Lower lobe of right lung (tissue), 2 donors: Measurements from ENCODE around the gene TMEFF2. TPM values are rescaled to one million over a fixed set of nuclear protein-coding genes. Genes with fewer than 3 reads are reported as not detected.

Experiments used
- ATAC-seq, 2 donors: fragments of 200-7000 bp; cut with Tn5 transposase; one replicate each; pipeline ENCODE4 v1.9.1; 2020 to 2022; ENCODE audit warnings: mild to moderate bottlenecking in 2 of 2, moderate library complexity in 2 of 2
- DNase-seq: peaks from one replicate; pipeline ENCODE4 v3.0.0-alpha.2; 2020
- H3K27ac ChIP-seq: fragments of 200-600 bp; one replicate; pipeline ENCODE4 v1.8.0; 2022
- H3K27me3 ChIP-seq: fragments of 200-600 bp; one replicate; pipeline ENCODE4 v1.8.0; 2022; ENCODE audit warnings: low read depth
- H3K36me3 ChIP-seq: fragments of 200-600 bp; one replicate; pipeline ENCODE4 v1.8.0; 2022; ENCODE audit warnings: mild to moderate bottlenecking
- H3K4me1 ChIP-seq: fragments of 200-600 bp; one replicate; pipeline ENCODE4 v1.8.0; 2022
- H3K4me3 ChIP-seq: fragments of 200-600 bp; one replicate; pipeline ENCODE4 v1.8.0; 2022; ENCODE audit warnings: mild to moderate bottlenecking
- H3K9me3 ChIP-seq: fragments of 200-600 bp; one replicate; pipeline ENCODE4 v1.8.0; 2022
- intact Hi-C: fragments of 100-400 bp; cut with DNase I; formaldehyde crosslinking; loops from one replicate; pipeline ENCODE4 v1.11.0; 2022
- total RNA-seq: library from RNA; stranded (reverse); fragmentation: NEBNext Ultra II Directional; extraction: Animal tissue kit (Norgen Biotek cat#: 25700); gene quantifications from one replicate; pipeline ENCODE4 v1.2.1, GENCODE V29; 2021
- TF ChIP-seq, protein P1 (sequence below): fragments of 200-600 bp; IDR thresholded peaks from one replicate; pipeline ENCODE4 v1.8.0; 2022; ENCODE audit warnings: antibody characterized with exemption, mild to moderate bottlenecking
- donor health status: DM: no; HTN: yes; CAD: no; lungs with severe emphysema.

TMEFF2 gene
- total RNA-seq, 1 donor from 2014 or later, result not detected

DNA sequence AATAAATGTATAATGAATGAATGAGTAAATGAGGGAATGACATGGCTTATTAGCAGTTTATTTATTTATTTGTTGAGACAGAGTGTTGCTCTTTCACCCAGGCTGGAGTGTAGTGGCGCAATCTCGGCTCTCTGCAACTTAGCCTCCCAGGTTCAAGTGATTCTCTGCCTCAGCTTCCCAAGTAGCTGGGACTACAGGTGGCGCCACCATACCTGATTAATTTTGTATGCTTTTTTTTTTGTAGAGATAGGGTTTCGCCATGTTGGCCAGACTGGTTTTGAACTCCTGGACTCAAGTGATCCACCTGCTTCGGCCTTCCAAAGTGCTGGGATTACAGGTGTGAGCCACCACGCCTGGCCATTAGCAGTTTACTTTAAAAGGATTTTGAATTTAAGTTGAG, 247.5 kb downstream of the TMEFF2 start:
- ATAC-seq (no peak), DNase-seq (no peak)
- H3K4me3 ChIP-seq, result no peak overlapping the region
- no peak overlapping the region for H3K27ac ChIP-seq
- H3K36me3 ChIP-seq, result no peaks in the 10 kb centered on the region
- H3K4me1 ChIP-seq, result no peaks in the 10 kb centered on the region
- TF ChIP-seq, protein P1, sequence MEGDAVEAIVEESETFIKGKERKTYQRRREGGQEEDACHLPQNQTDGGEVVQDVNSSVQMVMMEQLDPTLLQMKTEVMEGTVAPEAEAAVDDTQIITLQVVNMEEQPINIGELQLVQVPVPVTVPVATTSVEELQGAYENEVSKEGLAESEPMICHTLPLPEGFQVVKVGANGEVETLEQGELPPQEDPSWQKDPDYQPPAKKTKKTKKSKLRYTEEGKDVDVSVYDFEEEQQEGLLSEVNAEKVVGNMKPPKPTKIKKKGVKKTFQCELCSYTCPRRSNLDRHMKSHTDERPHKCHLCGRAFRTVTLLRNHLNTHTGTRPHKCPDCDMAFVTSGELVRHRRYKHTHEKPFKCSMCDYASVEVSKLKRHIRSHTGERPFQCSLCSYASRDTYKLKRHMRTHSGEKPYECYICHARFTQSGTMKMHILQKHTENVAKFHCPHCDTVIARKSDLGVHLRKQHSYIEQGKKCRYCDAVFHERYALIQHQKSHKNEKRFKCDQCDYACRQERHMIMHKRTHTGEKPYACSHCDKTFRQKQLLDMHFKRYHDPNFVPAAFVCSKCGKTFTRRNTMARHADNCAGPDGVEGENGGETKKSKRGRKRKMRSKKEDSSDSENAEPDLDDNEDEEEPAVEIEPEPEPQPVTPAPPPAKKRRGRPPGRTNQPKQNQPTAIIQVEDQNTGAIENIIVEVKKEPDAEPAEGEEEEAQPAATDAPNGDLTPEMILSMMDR, result no peak
- H3K27me3 ChIP-seq, result no peaks in the 10 kb centered on the region
- no peaks in the 10 kb centered on the region for H3K9me3 ChIP-seq
- intact Hi-C loops, result no loop called here

DNA sequence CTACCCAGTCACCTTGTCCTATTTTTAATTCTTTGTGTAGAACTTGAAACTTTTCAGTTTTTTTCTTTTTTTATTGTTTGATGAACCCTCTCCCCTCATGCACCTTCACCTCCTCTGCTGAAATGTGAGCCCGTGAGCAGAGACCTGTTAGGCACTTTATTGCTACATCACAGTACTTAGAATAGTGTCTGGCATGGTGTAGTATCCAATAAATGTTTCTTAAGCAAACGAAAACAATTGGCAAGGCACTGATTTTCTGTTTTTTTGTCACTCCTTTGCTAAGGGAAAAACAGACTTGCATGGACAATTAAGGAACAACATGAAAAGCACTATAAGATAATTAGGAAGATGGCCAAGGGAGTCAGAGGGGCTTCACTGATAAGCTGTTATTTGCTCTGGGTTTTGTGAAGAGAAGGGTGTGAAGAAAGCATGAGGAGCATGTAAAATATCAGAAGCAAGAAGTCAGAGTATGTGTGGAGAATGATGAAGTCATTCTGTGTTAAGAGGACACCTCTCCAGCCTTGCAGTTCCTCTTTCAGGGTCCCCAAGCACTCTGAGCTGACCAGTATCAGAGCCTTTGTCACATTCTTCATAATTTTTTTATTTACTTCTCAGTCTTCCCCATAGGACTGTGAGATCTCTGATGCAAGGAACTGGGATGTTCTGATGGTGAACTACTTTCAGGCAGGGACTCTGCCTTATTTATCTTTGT, 248.1 kb downstream of the TMEFF2 start:
- no peak for DNase-seq
- Histone ChIP-seq H3K4me3 (no peak overlapping the region), H3K36me3 (no peaks in the 10 kb centered on the region), H3K27ac (no peak overlapping the region), H3K9me3 (no peaks in the 10 kb centered on the region), H3K27me3 (no peaks in the 10 kb centered on the region), H3K4me1 (no peaks in the 10 kb centered on the region)
- ATAC-seq, result peak in 1 of 2 donors; percentile 27
- TF ChIP-seq, protein P1, result no peak
- intact Hi-C loops, result no loop called here

DNA sequence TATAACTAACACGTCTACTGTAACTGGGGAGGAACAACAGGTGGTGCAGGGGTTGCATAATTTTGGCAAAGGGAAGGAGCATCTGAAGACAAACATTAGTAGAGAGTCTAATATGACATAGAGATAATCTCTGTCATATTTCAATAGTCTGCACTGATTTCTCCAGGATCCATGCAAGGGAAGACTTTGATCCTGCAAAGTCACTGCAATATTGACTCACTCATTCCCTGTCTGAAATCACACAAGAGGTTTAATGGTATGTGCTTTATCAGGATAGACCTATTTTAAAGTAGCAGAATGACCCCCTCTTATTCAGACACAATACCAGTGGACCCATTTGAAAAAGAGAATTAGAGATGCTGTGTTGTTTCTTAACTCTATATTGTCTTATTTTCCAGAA, 249.1 kb downstream of the TMEFF2 start:
- no peak for ATAC-seq
- Histone ChIP-seq H3K27me3 (no peaks in the 10 kb centered on the region), H3K9me3 (no peaks in the 10 kb centered on the region), H3K4me1 (no peaks in the 10 kb centered on the region), H3K4me3 (no peak overlapping the region), H3K36me3 (no peaks in the 10 kb centered on the region), H3K27ac (no peak overlapping the region)
- intact Hi-C loops, result no loop called here
- TF ChIP-seq, protein P1, result no peak
- no peak for DNase-seq

DNA sequence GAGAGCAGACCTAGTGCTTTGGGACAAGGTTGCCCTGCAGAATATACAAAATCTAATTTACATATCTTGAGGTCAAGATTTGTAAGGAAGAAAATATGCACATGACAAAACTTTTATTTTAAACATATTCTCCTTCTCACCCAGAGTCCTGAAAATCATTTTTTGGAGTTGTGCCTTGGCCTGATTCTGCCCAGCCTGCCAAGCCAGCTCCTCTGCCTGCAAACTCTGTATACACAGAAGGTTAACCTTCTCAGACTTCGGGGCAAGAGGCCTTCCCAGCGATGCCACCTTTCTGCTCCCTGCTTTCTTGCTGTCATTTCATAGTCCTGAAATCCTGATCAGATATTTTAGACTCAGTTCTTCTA, 252.0 kb downstream of the TMEFF2 start:
- ATAC-seq (no peak), DNase-seq (no peak)
- H3K4me1 ChIP-seq, result no peaks in the 10 kb centered on the region
- intact Hi-C loops, result no loop called here
- H3K4me3 ChIP-seq, result no peak overlapping the region
- H3K27ac ChIP-seq, result no peak overlapping the region
- no peaks in the 10 kb centered on the region for H3K27me3 ChIP-seq
- H3K9me3 ChIP-seq, result no peaks in the 10 kb centered on the region
- H3K36me3 ChIP-seq, result no peaks in the 10 kb centered on the region
- TF ChIP-seq, protein P1, result no peak

DNA sequence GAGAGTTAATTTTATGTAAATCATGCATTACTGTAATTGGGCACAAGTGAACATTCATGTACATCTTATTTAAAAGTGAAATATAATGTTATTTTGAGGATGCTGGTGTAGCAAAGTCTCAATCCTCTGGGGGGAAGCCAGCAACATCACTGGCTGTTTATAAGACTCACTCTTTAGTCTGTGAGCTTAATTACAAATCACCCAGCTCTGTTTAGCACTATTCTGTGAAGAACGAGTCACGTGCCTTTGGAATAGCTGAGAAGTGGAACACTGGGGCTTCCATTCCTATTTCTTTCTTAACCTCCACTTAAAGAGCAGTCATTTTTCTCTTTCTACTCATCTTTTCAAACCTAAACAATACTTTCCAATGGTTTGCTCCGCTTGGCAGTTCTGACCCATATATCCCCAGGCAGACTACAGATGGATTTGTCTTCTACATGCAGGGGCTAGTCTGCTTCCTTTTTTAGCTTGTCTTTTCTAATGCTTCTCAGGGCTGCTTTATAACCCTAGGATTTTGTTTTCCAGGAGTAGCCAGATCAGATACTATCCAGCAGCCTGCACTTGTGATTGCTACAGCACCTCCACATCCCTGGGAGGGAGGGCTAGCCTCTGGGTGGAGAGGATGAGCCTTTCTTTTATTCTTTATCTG, 252.5 kb downstream of the TMEFF2 start:
- ATAC-seq, result no peak
- TF ChIP-seq, protein P1, result no peak
- intact Hi-C loops, result no loop called here
- no peak for DNase-seq
- Histone ChIP-seq H3K36me3 (no peaks in the 10 kb centered on the region), H3K27ac (no peak overlapping the region), H3K4me1 (no peaks in the 10 kb centered on the region), H3K9me3 (no peaks in the 10 kb centered on the region), H3K27me3 (no peaks in the 10 kb centered on the region), H3K4me3 (no peak overlapping the region)
